Mucosa of rectum (tissue), 2 donors: ENCODE results near the gene PGAM5.

Experiments used
- H3K27ac ChIP-seq, 2 donors: one replicate each; pipeline ENCODE4 v1.7.0; 2013; ENCODE audit warnings: inconsistent platforms in 2 of 2, low read depth in 2 of 2, low read length in 2 of 2
- H3K27me3 ChIP-seq, 2 donors: one replicate each; pipeline ENCODE4 v1.7.0; 2013; ENCODE audit warnings: low read length in 2 of 2; ENCODE audit not compliant: control insufficient read depth in 2 of 2, insufficient read depth in 2 of 2
- H3K36me3 ChIP-seq, 2 donors: one replicate each; pipeline ENCODE4 v1.7.0; 2013; ENCODE audit warnings: low read length in 2 of 2; ENCODE audit not compliant: control insufficient read depth in 2 of 2, insufficient read depth in 2 of 2
- H3K4me1 ChIP-seq, 2 donors: one replicate each; pipeline ENCODE4 v1.7.0; 2013; ENCODE audit warnings: low read length in 2 of 2, mild to moderate bottlenecking in 1 of 2; ENCODE audit not compliant: control insufficient read depth in 2 of 2, insufficient read depth in 2 of 2
- H3K4me3 ChIP-seq, 2 donors: one replicate each; pipeline ENCODE4 v1.7.0; 2013; ENCODE audit warnings: low read length in 2 of 2
- H3K9ac ChIP-seq, 2 donors: one replicate each; pipeline ENCODE4 v1.7.0; 2013; ENCODE audit warnings: low read length in 2 of 2, low read depth in 1 of 2, mild to moderate bottlenecking in 1 of 2
- H3K9me3 ChIP-seq, 2 donors: one replicate each; pipeline ENCODE4 v1.7.0; 2013; ENCODE audit warnings: low read length in 2 of 2; ENCODE audit not compliant: control insufficient read depth in 2 of 2
- donor health status: healthy.
- donor health status: Normal muscosa, but diverticular disease.

The PGAM5 gene

GRCh38 chr12:132708150-132708549 is 2.5 kb upstream of the PGAM5 start:
- Histone ChIP-seq H3K27ac (no peak overlapping the region), H3K4me1 (peaks cover 7 to 13% of the 10 kb centered on the region in 2 donors), H3K4me3 (no peak overlapping the region), H3K27me3 (no peaks in the 10 kb centered on the region), H3K9me3 (no peaks in the 10 kb centered on the region), H3K36me3 (peaks cover 8% of the 10 kb centered on the region in 2 donors), H3K9ac (no peak overlapping the region)

DNA sequence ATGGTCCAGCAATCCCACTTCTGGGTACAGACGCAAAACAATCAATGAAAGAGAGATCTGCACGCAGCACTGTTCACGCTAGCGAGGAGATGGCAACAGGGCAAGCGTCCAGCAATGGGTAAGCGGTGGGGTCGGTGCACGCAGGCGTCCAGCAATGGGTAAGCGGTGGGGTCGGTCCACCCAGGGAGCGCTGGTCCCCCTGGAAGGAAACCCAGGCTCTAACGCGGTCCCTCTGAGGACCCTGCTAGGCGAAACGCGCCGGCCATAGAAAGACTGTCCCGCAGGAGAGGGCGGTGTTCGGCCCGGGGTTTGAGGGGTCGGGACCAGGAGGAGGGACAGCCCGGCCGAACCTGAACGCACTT is 618 bp upstream of the PGAM5 start:
- H3K27ac ChIP-seq = peak overlapping the region; percentile 88 to 89
- peak overlapping the region; percentile 69 to 86 for H3K9ac ChIP-seq
- H3K4me3 ChIP-seq = peak overlapping the region; percentile 67 to 88
- peaks cover 4 to 6% of the 10 kb centered on the region in 2 donors for H3K36me3 ChIP-seq
- H3K9me3 ChIP-seq = no peaks in the 10 kb centered on the region
- H3K4me1 ChIP-seq = peaks cover 7 to 13% of the 10 kb centered on the region in 2 donors
- H3K27me3 ChIP-seq = no peaks in the 10 kb centered on the region

DNA sequence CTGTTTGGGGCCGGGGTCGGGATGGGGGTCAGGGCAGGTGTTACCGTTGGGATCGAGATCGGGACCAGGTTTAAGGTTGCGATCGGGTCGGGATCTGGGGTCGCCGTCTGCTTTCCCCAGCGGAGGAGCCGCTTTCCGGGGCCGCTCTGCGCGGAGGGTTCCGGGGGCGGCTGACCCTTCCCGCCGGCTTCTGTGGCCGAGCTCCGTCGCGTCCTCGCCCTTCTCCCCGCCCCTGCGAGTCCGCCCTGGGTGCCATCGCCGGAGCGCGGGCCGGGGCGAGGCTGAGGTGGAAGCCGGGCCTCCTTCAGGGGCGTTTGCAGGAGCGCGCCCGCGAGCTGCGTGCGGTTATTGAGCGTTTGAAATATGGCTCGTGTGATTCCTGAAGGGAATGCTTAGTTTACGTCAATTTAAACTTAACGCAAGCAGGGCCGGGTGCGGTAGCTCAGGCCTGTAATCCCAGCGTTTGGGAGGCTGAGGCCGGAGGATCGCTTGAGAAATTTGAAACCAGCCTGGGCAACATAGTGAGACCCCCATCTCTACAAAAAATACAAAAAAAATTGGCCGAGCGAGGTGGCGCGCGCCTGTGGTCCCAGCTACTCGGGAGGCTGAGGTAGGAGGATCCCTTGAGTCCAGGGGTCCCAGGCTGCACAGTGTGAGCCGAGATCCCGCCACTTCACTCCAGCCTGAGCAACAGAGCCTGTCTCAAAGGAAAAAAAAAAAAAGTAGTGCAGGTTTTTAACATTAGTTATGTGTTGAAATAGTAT is 620 bp downstream of the PGAM5 start:
- H3K27me3 ChIP-seq = no peaks in the 10 kb centered on the region
- peaks cover 7 to 13% of the 10 kb centered on the region in 2 donors for H3K4me1 ChIP-seq
- H3K27ac ChIP-seq = peak overlapping the region; percentile 15 to 89
- no peaks in the 10 kb centered on the region for H3K9me3 ChIP-seq
- H3K4me3 ChIP-seq = peak overlapping the region; percentile 67 to 88
- H3K9ac ChIP-seq = peak overlapping the region; percentile 65 to 77
- H3K36me3 ChIP-seq = peaks cover 6 to 8% of the 10 kb centered on the region in 2 donors

DNA sequence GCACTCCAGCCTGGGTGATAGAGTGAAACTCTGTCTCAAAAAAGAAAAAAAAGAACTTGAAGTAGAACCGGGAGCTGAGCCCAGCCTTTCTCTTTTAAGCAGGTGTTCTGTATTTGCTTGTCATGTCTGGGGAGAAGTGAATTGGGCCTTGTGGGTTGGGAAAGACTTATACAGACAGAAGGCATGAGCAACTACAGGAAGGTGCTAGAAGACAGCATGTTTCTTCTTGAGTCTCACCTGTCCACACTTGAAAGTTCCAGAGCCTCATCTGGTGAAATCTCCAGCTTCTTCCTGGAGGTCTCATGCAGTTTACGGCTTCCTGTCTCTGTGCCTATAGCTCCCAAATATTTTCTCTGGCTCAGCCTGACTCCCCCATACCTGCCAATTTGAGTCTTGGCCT is 2.5 kb downstream of the PGAM5 start:
- H3K9me3 ChIP-seq = no peaks in the 10 kb centered on the region
- no peak overlapping the region for H3K4me3 ChIP-seq
- no peak overlapping the region for H3K9ac ChIP-seq
- no peaks in the 10 kb centered on the region for H3K27me3 ChIP-seq
- H3K4me1 ChIP-seq = peaks cover 7 to 13% of the 10 kb centered on the region in 2 donors
- H3K36me3 ChIP-seq = peaks cover 12 to 15% of the 10 kb centered on the region in 2 donors
- H3K27ac ChIP-seq = no peak overlapping the region

DNA sequence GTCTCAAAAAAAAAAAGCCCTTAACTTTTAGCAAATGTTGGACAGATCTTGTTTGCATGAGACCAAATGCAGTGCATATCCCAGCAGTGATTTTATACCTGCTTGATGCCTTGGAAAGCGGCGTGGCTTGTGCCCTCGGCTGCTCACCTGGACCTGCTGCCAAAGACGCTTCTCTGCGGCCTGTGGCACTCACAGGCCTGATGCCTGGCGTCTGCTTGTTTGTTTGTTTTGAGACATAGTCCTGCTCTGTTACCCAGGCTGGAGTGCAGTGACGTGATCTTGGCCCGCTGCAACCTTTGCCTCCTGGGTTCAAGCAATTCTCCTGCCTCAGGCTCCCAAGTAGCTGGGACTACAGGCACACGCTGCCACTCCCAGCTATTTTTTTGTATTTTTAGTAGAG is 5.2 kb downstream of the PGAM5 start:
- H3K27me3 ChIP-seq = no peaks in the 10 kb centered on the region
- no peak overlapping the region for H3K4me3 ChIP-seq
- H3K9me3 ChIP-seq = no peaks in the 10 kb centered on the region
- H3K27ac ChIP-seq = no peak overlapping the region
- peaks cover 7% of the 10 kb centered on the region in 2 donors for H3K4me1 ChIP-seq
- no peak overlapping the region for H3K9ac ChIP-seq
- peaks cover 30 to 34% of the 10 kb centered on the region in 2 donors for H3K36me3 ChIP-seq

- H3K4me3 ChIP-seq = no peak overlapping the region
- H3K36me3 ChIP-seq = peaks cover 34 to 38% of the 10 kb centered on the region in 2 donors
- H3K9ac ChIP-seq = no peak overlapping the region
- no peaks in the 10 kb centered on the region for H3K27me3 ChIP-seq
- H3K9me3 ChIP-seq = no peaks in the 10 kb centered on the region
- H3K27ac ChIP-seq = no peak overlapping the region
- peaks cover 5% of the 10 kb centered on the region in 2 donors for H3K4me1 ChIP-seq
Observed at GRCh38 chr12:132716356-132716755, 5.7 kb downstream of the PGAM5 start.

DNA sequence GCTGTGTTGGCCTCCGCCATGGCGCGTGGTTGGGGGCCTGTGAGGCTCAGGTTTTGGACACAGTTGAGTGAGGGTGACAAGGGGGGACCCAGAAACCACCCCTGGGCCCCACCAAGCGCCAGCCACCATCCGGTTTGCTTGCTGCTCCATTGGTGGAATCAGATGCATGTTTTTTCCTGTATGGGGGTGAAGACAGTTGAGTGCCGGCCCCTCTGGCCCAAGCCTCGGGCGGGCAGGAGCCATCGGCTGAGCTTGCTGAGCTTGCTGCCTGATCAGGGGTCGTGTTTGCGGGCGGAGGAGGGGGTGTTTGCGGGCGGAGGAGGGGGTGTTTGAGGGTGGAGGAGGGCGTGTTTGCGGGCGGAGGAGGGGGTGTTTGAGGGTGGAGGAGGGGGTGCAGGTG is 6.4 kb downstream of the PGAM5 start:
- H3K4me1 ChIP-seq = no peaks in the 10 kb centered on the region
- H3K27me3 ChIP-seq = no peaks in the 10 kb centered on the region
- H3K27ac ChIP-seq = no peak overlapping the region
- H3K9ac ChIP-seq = no peak overlapping the region
- H3K4me3 ChIP-seq = no peak overlapping the region
- peaks cover 34 to 44% of the 10 kb centered on the region in 2 donors for H3K36me3 ChIP-seq
- H3K9me3 ChIP-seq = no peaks in the 10 kb centered on the region

GRCh38 chr12:132717531-132718387 is 7.1 kb downstream of the PGAM5 start:
- Histone ChIP-seq H3K27ac (no peak overlapping the region), H3K4me1 (no peaks in the 10 kb centered on the region), H3K36me3 (peaks cover 34 to 44% of the 10 kb centered on the region in 2 donors), H3K9me3 (no peaks in the 10 kb centered on the region), H3K27me3 (no peaks in the 10 kb centered on the region), H3K4me3 (no peak overlapping the region), H3K9ac (no peak overlapping the region)

GRCh38 chr12:132718644-132719043 is 8.0 kb downstream of the PGAM5 start:
- H3K36me3 ChIP-seq = peaks cover 38 to 52% of the 10 kb centered on the region in 2 donors
- no peaks in the 10 kb centered on the region for H3K27me3 ChIP-seq
- no peak overlapping the region for H3K9ac ChIP-seq
- no peaks in the 10 kb centered on the region for H3K4me1 ChIP-seq
- no peaks in the 10 kb centered on the region for H3K9me3 ChIP-seq
- H3K4me3 ChIP-seq = no peak overlapping the region
- no peak overlapping the region for H3K27ac ChIP-seq
